Adipocyte (in vitro differentiated cells): ENCODE results near the gene COPG2.
"Not testable (repeated sequence)": the region's sequence is repeated elsewhere in the genome, so short reads cannot be mapped to it uniquely, and the experiment has no call there.

ENCODE experiments used
- DNase-seq: peaks from one replicate; pipeline ENCODE4 v3.0.0-alpha.2; 2015; ENCODE audit warnings: low read depth
- H3K27me3 ChIP-seq: replicated peaks from 2 replicates; pipeline ENCODE4 v1.7.0; 2013; ENCODE audit warnings: mild to moderate bottlenecking, low read length, moderate library complexity; ENCODE audit not compliant: control insufficient read depth, insufficient read depth
- H3K36me3 ChIP-seq: 2 replicates; pipeline ENCODE4 v1.7.0; 2013; ENCODE audit warnings: low read length, mild to moderate bottlenecking, moderate library complexity; ENCODE audit not compliant: control insufficient read depth, insufficient read depth, severe bottlenecking
- H3K4me1 ChIP-seq: 2 replicates; pipeline ENCODE4 v1.7.0; 2013; ENCODE audit warnings: mild to moderate bottlenecking, low read length, moderate library complexity; ENCODE audit not compliant: control insufficient read depth, insufficient read depth
- H3K4me3 ChIP-seq: 2 replicates; pipeline ENCODE4 v1.7.0; 2013; ENCODE audit warnings: mild to moderate bottlenecking, low read length, moderate library complexity
- H3K9ac ChIP-seq: 2 replicates; pipeline ENCODE4 v1.7.0; 2013; ENCODE audit warnings: mild to moderate bottlenecking, low read length, moderate library complexity
- H3K9me3 ChIP-seq: 2 replicates; pipeline ENCODE4 v1.7.0; 2013; ENCODE audit warnings: mild to moderate bottlenecking, low read length, moderate library complexity; ENCODE audit not compliant: control insufficient read depth

The COPG2 gene

GRCh38 chr7:130559184-130559583 lies 109.4 kb downstream of the COPG2 start:
- no peaks in the 10 kb centered on the region for H3K27me3 ChIP-seq
- peaks cover 3% of the 10 kb centered on the region for H3K36me3 ChIP-seq
- no peaks in the 10 kb centered on the region for H3K9me3 ChIP-seq
- H3K4me1 ChIP-seq = no peaks in the 10 kb centered on the region
- H3K9ac ChIP-seq = no peak overlapping the region
- H3K4me3 ChIP-seq = no peak overlapping the region
- DNase-seq = no peak

GRCh38 chr7:130554481-130554880 lies 114.1 kb downstream of the COPG2 start:
- no peak for DNase-seq
- no peaks in the 10 kb centered on the region for H3K9me3 ChIP-seq
- H3K27me3 ChIP-seq = no peaks in the 10 kb centered on the region
- H3K9ac ChIP-seq = no peak overlapping the region
- no peaks in the 10 kb centered on the region for H3K4me1 ChIP-seq
- H3K36me3 ChIP-seq = peaks cover 12% of the 10 kb centered on the region
- no peak overlapping the region for H3K4me3 ChIP-seq

GRCh38 chr7:130553398-130554029 lies 115.0 kb downstream of the COPG2 start:
- Histone ChIP-seq H3K9me3 (no peaks in the 10 kb centered on the region), H3K36me3 (peaks cover 12% of the 10 kb centered on the region), H3K9ac (no peak overlapping the region), H3K27me3 (no peaks in the 10 kb centered on the region), H3K4me3 (no peak overlapping the region), H3K4me1 (no peaks in the 10 kb centered on the region)
- no peak for DNase-seq

- no peaks in the 10 kb centered on the region for H3K4me1 ChIP-seq
- H3K9ac ChIP-seq = no peak overlapping the region
- H3K4me3 ChIP-seq = no peak overlapping the region
- H3K27me3 ChIP-seq = no peaks in the 10 kb centered on the region
- DNase-seq = no peak
- peaks cover 46% of the 10 kb centered on the region for H3K36me3 ChIP-seq
- no peaks in the 10 kb centered on the region for H3K9me3 ChIP-seq
These were observed 124.2 kb downstream of the COPG2 start for GRCh38 chr7:130544356-130544755.

GRCh38 chr7:130543487-130544010 lies 125.0 kb downstream of the COPG2 start:
- Histone ChIP-seq H3K36me3 (peaks cover 46% of the 10 kb centered on the region), H3K9ac (no peak overlapping the region), H3K4me3 (no peak overlapping the region), H3K4me1 (no peaks in the 10 kb centered on the region), H3K27me3 (no peaks in the 10 kb centered on the region), H3K9me3 (no peaks in the 10 kb centered on the region)
- DNase-seq = no peak

GRCh38 chr7:130542297-130542696 lies 126.3 kb downstream of the COPG2 start:
- not testable (repeated sequence) for H3K27me3 ChIP-seq, H3K4me1 ChIP-seq, H3K9me3 ChIP-seq, H3K4me3 ChIP-seq, DNase-seq, H3K9ac ChIP-seq
- H3K36me3 ChIP-seq = peaks cover 39% of the 10 kb centered on the region

GRCh38 chr7:130541287-130541686 lies 127.3 kb downstream of the COPG2 start:
- not testable (repeated sequence) for H3K27me3 ChIP-seq, DNase-seq, H3K9ac ChIP-seq, H3K4me1 ChIP-seq, H3K4me3 ChIP-seq, H3K9me3 ChIP-seq
- peaks cover 39% of the 10 kb centered on the region for H3K36me3 ChIP-seq

GRCh38 chr7:130537894-130538293 lies 130.7 kb downstream of the COPG2 start:
- H3K4me1 ChIP-seq, H3K9me3 ChIP-seq, DNase-seq, H3K4me3 ChIP-seq, H3K9ac ChIP-seq, H3K27me3 ChIP-seq: not testable (repeated sequence)
- H3K36me3 ChIP-seq = peaks cover 25% of the 10 kb centered on the region

- DNase-seq = peak; percentile 2
- H3K9ac ChIP-seq = no peak overlapping the region
- no peaks in the 10 kb centered on the region for H3K4me1 ChIP-seq
- H3K27me3 ChIP-seq = no peaks in the 10 kb centered on the region
- H3K36me3 ChIP-seq = peaks cover 31% of the 10 kb centered on the region
- H3K9me3 ChIP-seq = no peaks in the 10 kb centered on the region
- no peak overlapping the region for H3K4me3 ChIP-seq
These were observed 139.1 kb downstream of the COPG2 start for GRCh38 chr7:130529417-130529816.

- not testable (repeated sequence) for H3K4me1 ChIP-seq, H3K4me3 ChIP-seq, H3K9me3 ChIP-seq, DNase-seq, H3K27me3 ChIP-seq, H3K9ac ChIP-seq
- peaks cover 31% of the 10 kb centered on the region for H3K36me3 ChIP-seq
These were observed 140.7 kb downstream of the COPG2 start for GRCh38 chr7:130527752-130528355.

- Histone ChIP-seq H3K4me1 (no peaks in the 10 kb centered on the region), H3K9me3 (no peaks in the 10 kb centered on the region), H3K36me3 (peaks cover 30% of the 10 kb centered on the region), H3K4me3 (no peak overlapping the region), H3K9ac (no peak overlapping the region), H3K27me3 (no peaks in the 10 kb centered on the region)
- no peak for DNase-seq
These were observed 143.9 kb downstream of the COPG2 start for GRCh38 chr7:130524628-130525027.
